Liver (tissue), 9 donors: ENCODE results near the gene ATP6V1C2. TPM values are rescaled to one million over a fixed set of nuclear protein-coding genes. Genes with fewer than 3 reads are reported as not detected.
A peak's percentile ranks its signal among the peaks of the same experiment; 100 is the strongest.

Source experiments
- DNase-seq: peaks from one replicate; pipeline ENCODE4 v3.0.0-alpha.2; 2017; ENCODE audit warnings: low spot score
- H3K27ac ChIP-seq, 2 donors: one replicate each; pipeline ENCODE4 v1.7.0; 2013; ENCODE audit warnings: inconsistent platforms in 2 of 2, low read length in 2 of 2, control low read depth in 1 of 2, low read depth in 1 of 2, mild to moderate bottlenecking in 1 of 2
- H3K27me3 ChIP-seq, 4 donors: one replicate each; pipeline versions ENCODE4 v1.6.1 to v1.7.0; 2013; ENCODE audit warnings: low read length in 3 of 4, inconsistent platforms in 1 of 4, mild to moderate bottlenecking in 1 of 4, moderate library complexity in 1 of 4; ENCODE audit not compliant: control insufficient read depth in 4 of 4, insufficient read depth in 4 of 4
- H3K36me3 ChIP-seq, 4 donors: one replicate each; pipeline versions ENCODE4 v1.6.1 to v1.7.0; 2013; ENCODE audit warnings: low read length in 3 of 4, mild to moderate bottlenecking in 3 of 4, low read depth in 1 of 4, moderate library complexity in 1 of 4; ENCODE audit not compliant: control insufficient read depth in 4 of 4, insufficient read depth in 3 of 4
- H3K4me1 ChIP-seq, 4 donors: one replicate each; pipeline versions ENCODE4 v1.6.1 to v1.7.0; 2013; ENCODE audit warnings: low read length in 3 of 4, mild to moderate bottlenecking in 3 of 4, moderate library complexity in 1 of 4; ENCODE audit not compliant: control insufficient read depth in 4 of 4, insufficient read depth in 4 of 4
- H3K4me3 ChIP-seq, 3 donors: one replicate each; pipeline versions ENCODE4 v1.6.1 to v1.7.0; 2013; ENCODE audit warnings: low read length in 3 of 3, control low read depth in 1 of 3, low read depth in 1 of 3, mild to moderate bottlenecking in 1 of 3
- H3K9ac ChIP-seq, 2 donors: one replicate each; pipeline ENCODE4 v1.7.0; 2013; ENCODE audit warnings: low read length in 2 of 2, mild to moderate bottlenecking in 2 of 2, moderate library complexity in 2 of 2, control low read depth in 1 of 2, low read depth in 1 of 2
- H3K9me3 ChIP-seq, 4 donors: one replicate each; pipeline versions ENCODE4 v1.6.1 to v1.7.0; 2013; ENCODE audit warnings: low read length in 3 of 4; ENCODE audit not compliant: control insufficient read depth in 4 of 4
- ATF3 ChIP-seq: IDR thresholded peaks from 2 replicates; pipeline ENCODE4 v1.6.1; 2016; ENCODE audit warnings: antibody characterized with exemption
- CTCF ChIP-seq: fragments of 150-350 bp; IDR thresholded peaks from 2 replicates; pipeline ENCODE4 v1.5.1; 2017; ENCODE audit warnings: improper control_type of control experiment, low read depth, low read length; ENCODE audit not compliant: missing input control
- EGR1 ChIP-seq, 2 donors: IDR thresholded peaks; 2 replicates each; pipeline ENCODE4 v1.6.1; 2016 to 2018; ENCODE audit warnings: antibody characterized with exemption in 2 of 2, low read depth in 2 of 2
- GABPA ChIP-seq, 2 donors: IDR thresholded peaks in 1 of 2; conservative IDR thresholded peaks in 1 of 2; 2 replicates each; pipeline ENCODE4 v1.6.1; 2016; ENCODE audit warnings: antibody characterized with exemption in 2 of 2, mild to moderate bottlenecking in 1 of 2, moderate library complexity in 1 of 2
- HNF4A ChIP-seq, 2 donors: conservative IDR thresholded peaks; 2 replicates each; pipeline ENCODE4 v1.6.1; 2016; ENCODE audit warnings: antibody characterized with exemption in 2 of 2, mild to moderate bottlenecking in 2 of 2
- HNF4G ChIP-seq: IDR thresholded peaks from 2 replicates; pipeline ENCODE4 v1.6.1; 2016; ENCODE audit warnings: antibody characterized with exemption
- JUND ChIP-seq, 2 donors: IDR thresholded peaks; 2 replicates each; pipeline ENCODE4 v1.6.1; 2016; ENCODE audit warnings: antibody characterized with exemption in 2 of 2
- NR2F2 ChIP-seq: IDR thresholded peaks from 2 replicates; pipeline ENCODE4 v1.6.1; 2016; ENCODE audit warnings: antibody characterized with exemption
- RAD21 ChIP-seq, 2 donors: IDR thresholded peaks; 2 replicates each; pipeline ENCODE4 v1.6.1; 2016; ENCODE audit warnings: antibody characterized with exemption in 2 of 2, mild to moderate bottlenecking in 2 of 2
- RXRA ChIP-seq, 2 donors: IDR thresholded peaks; 2 replicates each; pipeline ENCODE4 v1.6.1; 2017 to 2018; ENCODE audit warnings: antibody characterized with exemption in 2 of 2, mild to moderate bottlenecking in 1 of 2
- SP1 ChIP-seq: IDR thresholded peaks from 2 replicates; pipeline ENCODE4 v1.6.1; 2018; ENCODE audit warnings: antibody characterized with exemption, mild to moderate bottlenecking
- TAF1 ChIP-seq: conservative IDR thresholded peaks from 2 replicates; pipeline ENCODE4 v1.6.1; 2016; ENCODE audit warnings: antibody characterized with exemption, mild to moderate bottlenecking
- ZBTB33 ChIP-seq: IDR thresholded peaks from 2 replicates; pipeline ENCODE4 v1.6.1; 2016; ENCODE audit warnings: antibody characterized with exemption
- WGBS: extraction: QIAGEN DNeasy Blood & Tissue Kit; methylation state at CpG from one replicate; pipeline ENCODE4 v1.1.7; 2013; 5-methylcytosine and 5-hydroxymethylcytosine counted together
- polyA plus RNA-seq, 2 donors: library from polyadenylated mRNA; stranded (reverse) in 1 of 2; unstranded in 1 of 2; fragments of 200-250 nt in 1 of 2; fragments of >200 nt in 1 of 2; fragmentation: Nextera tagmentation in 1 of 2; extraction: Ambion mirVana in 1 of 2; gene quantifications; one replicate each; pipeline versions ENCODE4 v1.2.1 to v1.2.3, GENCODE V29; 2013 to 2015
- total RNA-seq, 2 donors: library from RNA; depleted of rRNA; stranded (reverse); fragments of >200 nt; gene quantifications; one replicate each; pipeline ENCODE4 v1.2.3, GENCODE V29; 2014
- donor health status: healthy.
- donor health status: healthy.
- donor health status: healthy.
- donor health status: healthy.
- donor health status: healthy.

ATP6V1C2 gene
- total and polyA plus RNA-seq, 4 donors = 0.08 to 0.66 (median 0.33) TPM

- TF ChIP-seq ATF3 (no peak), JUND (IDR thresholded peaks at IDR 0.05) (no peak), RXRA (IDR thresholded peaks at IDR 0.05) (no peak)
Observed at GRCh38 chr2:10786240-10786982, 65.0 kb downstream of the ATP6V1C2 start (continued).

GRCh38 chr2:10787176-10787968 lies 65.9 kb downstream of the ATP6V1C2 start:
- no peaks in the 10 kb centered on the region for H3K9me3 ChIP-seq
- H3K9ac ChIP-seq = no peak overlapping the region
- H3K4me1 ChIP-seq = no peaks in the 10 kb centered on the region
- WGBS = 89% methylated on average over 20 of the region's 20 CpGs
- H3K27me3 ChIP-seq = no peaks in the 10 kb centered on the region
- H3K36me3 ChIP-seq = peaks cover 31 to 92% (median 75%) of the 10 kb centered on the region in 4 donors
- no peak overlapping the region for H3K27ac ChIP-seq
- no peak overlapping the region for H3K4me3 ChIP-seq
- no peak for DNase-seq
- TF ChIP-seq ATF3 = no peak
- TF ChIP-seq RAD21 (IDR thresholded peaks at IDR 0.05) = peak; percentile 30 to 67
- TF ChIP-seq CTCF = peak; percentile 14

- H3K27ac ChIP-seq = no peak overlapping the region
- H3K9ac ChIP-seq = no peak overlapping the region
- TF ChIP-seq ZBTB33 (no peak), TAF1 (no peak), SP1 (no peak), GABPA (IDR thresholded peaks at IDR 0.05 in 1 of 2, conservative IDR thresholded peaks at IDR 0.05 in 1 of 2) (no peak), EGR1 (IDR thresholded peaks at IDR 0.05; ENCODE audit: low read depth in 2 of 2) (no peak), ATF3 (no peak), NR2F2 (no peak), HNF4G (no peak), HNF4A (conservative IDR thresholded peaks at IDR 0.05) (no peak), RAD21 (IDR thresholded peaks at IDR 0.05) (no peak)
- no peaks in the 10 kb centered on the region for H3K9me3 ChIP-seq
- H3K4me1 ChIP-seq = no peaks in the 10 kb centered on the region
- H3K4me3 ChIP-seq = no peak overlapping the region
- no peaks in the 10 kb centered on the region for H3K27me3 ChIP-seq
- DNase-seq = no peak
- 81% methylated on average over 8 of the region's 8 CpGs for WGBS
- H3K36me3 ChIP-seq = peaks cover 24 to 91% (median 74%) of the 10 kb centered on the region in 4 donors
Observed at GRCh38 chr2:10788855-10789254, 67.4 kb downstream of the ATP6V1C2 start.
